Psoas muscle (tissue), 8 donors: Measurements from ENCODE around the gene OR4D1. TPM values are rescaled to one million over a fixed set of nuclear protein-coding genes. Genes with fewer than 3 reads are reported as not detected.
"Not testable (repeated sequence)": the region's sequence is repeated elsewhere in the genome, so short reads cannot be mapped to it uniquely, and the experiment has no call there.

Experiments used
- ATAC-seq, 4 donors: fragments of 200-7000 bp; cut with Tn5 transposase; one replicate each; pipeline ENCODE4 v1.9.1; 2020; ENCODE audit warnings: moderate library complexity in 3 of 4, mild to moderate bottlenecking in 2 of 4
- DNase-seq, 2 donors: peaks; one replicate each; pipeline ENCODE4 v3.0.0-alpha.2; 2020
- H3K27ac ChIP-seq: fragments of 200-600 bp; one replicate; pipeline ENCODE4 v1.8.0; 2022
- H3K27me3 ChIP-seq, 3 donors: fragments of 200-600 bp in 1 of 3; one replicate each; pipeline versions ENCODE4 v1.6.1 to v1.8.0; 2013 to 2022; ENCODE audit warnings: low read length in 2 of 3, mild to moderate bottlenecking in 2 of 3, moderate library complexity in 1 of 3; ENCODE audit not compliant: insufficient read depth in 3 of 3
- H3K36me3 ChIP-seq, 2 donors: fragments of 200-600 bp in 1 of 2; one replicate each; pipeline versions ENCODE4 v1.6.1 to v1.8.0; 2013 to 2022; ENCODE audit warnings: low read depth in 1 of 2, mild to moderate bottlenecking in 1 of 2, moderate library complexity in 1 of 2; ENCODE audit not compliant: insufficient read depth in 1 of 2
- H3K4me1 ChIP-seq: fragments of 200-600 bp; one replicate; pipeline ENCODE4 v1.8.0; 2022
- H3K4me3 ChIP-seq: fragments of 200-600 bp; one replicate; pipeline ENCODE4 v1.8.0; 2022; ENCODE audit warnings: mild to moderate bottlenecking
- H3K9me3 ChIP-seq: fragments of 200-600 bp; one replicate; pipeline ENCODE4 v1.8.0; 2022
- CTCF ChIP-seq: fragments of 200-600 bp; IDR thresholded peaks from one replicate; pipeline ENCODE4 v1.8.0; 2022; ENCODE audit warnings: antibody characterized with exemption
- WGBS, 3 donors: extraction: QIAGEN DNeasy Blood & Tissue Kit; methylation state at CpG; one replicate each; pipeline versions ENCODE4 v1.1.6 to v1.1.7; 2013; 5-methylcytosine and 5-hydroxymethylcytosine counted together
- intact Hi-C, 2 donors: fragments of 100-400 bp; cut with DNase I; formaldehyde crosslinking; loops; one replicate each; pipeline versions ENCODE4 v1.11.0 to v1.14.2; 2022
- long read RNA-seq, 2 donors: library from polyadenylated mRNA; unstranded; transcript quantifications; one replicate each; pipeline ENCODE4 v2.0.0, GENCODE V29; 2021
- polyA plus RNA-seq, 3 donors: library from polyadenylated mRNA; stranded (reverse); fragments of 200-250 nt; gene quantifications; one replicate each; pipeline ENCODE4 v1.2.3, GENCODE V29; 2013
- total RNA-seq, 4 donors: library from RNA; stranded (reverse); fragmentation: NEBNext Ultra II Directional in 2 of 4; extraction: Animal tissue kit (Norgen Biotek cat#: 25700) in 2 of 4; gene quantifications; one replicate each; pipeline versions ENCODE4 v1.2.1 to v1.2.4, GENCODE V29; 2021 to 2023
- donor health status: healthy with polysubstance abuse.
- donor health status: DM: no; HTN: no; CAD: no; lungs with moderate emphysema.
- donor health status: Bipolar disorder and iron deficiency.
- donor health status: healthy.
- donor health status: DM: yes; HTN: yes; CAD: no.
- donor health status: DM: no; HTN: no; CAD: no.
- donor health status: DM: no; HTN: no; CAD: no.
- donor health status: DM: yes; HTN: yes; CAD: no.

The OR4D1 gene
- not detected for total RNA-seq
- polyA plus RNA-seq = under 1 TPM in 2 of 3 donors, not detected in 1; 0.03 TPM
- long read RNA-seq, donor 1 = 0 reads
- long read RNA-seq, donor 2 = 0 reads

- no peak for TF ChIP-seq CTCF
- WGBS, 3 donors = 48 to 60% (median 52%) methylated on average over 1 of the region's 1 CpG
- DNase-seq (no peak), ATAC-seq (no peak)
- Histone ChIP-seq H3K27ac (no peak within 1 kb of the TSS), H3K4me1 (no peaks in the 10 kb centered on the region), H3K9me3 (peaks cover 19% of the 10 kb centered on the region), H3K36me3 (no peaks in the 10 kb centered on the region), H3K4me3 (no peak within 1 kb of the TSS), H3K27me3 (peaks cover 1 to 20% (median 8%) of the 10 kb centered on the region in 3 donors)
- intact Hi-C loops = no loop called here
These were observed at the start of gene OR4D1 for GRCh38 chr17:58147930-58148434. OR4D1 (plus strand) TSS chr17:58148384; CDS start chr17:58155154, 6,770 bp downstream.

GRCh38 chr17:58100506-58100905 lies 47.7 kb upstream of the OR4D1 start:
- Histone ChIP-seq H3K27me3 (no peaks in the 10 kb centered on the region), H3K9me3 (no peaks in the 10 kb centered on the region), H3K27ac (no peak overlapping the region), H3K36me3 (no peaks in the 10 kb centered on the region), H3K4me3 (no peak overlapping the region), H3K4me1 (no peaks in the 10 kb centered on the region)
- intact Hi-C loops = no loop called here
- ATAC-seq (no peak), DNase-seq (no peak)
- no peak for TF ChIP-seq CTCF

GRCh38 chr17:58101898-58102297 lies 46.3 kb upstream of the OR4D1 start:
- H3K4me1 ChIP-seq, ATAC-seq, intact Hi-C loops, DNase-seq, H3K9me3 ChIP-seq, H3K27me3 ChIP-seq, H3K27ac ChIP-seq, H3K36me3 ChIP-seq, H3K4me3 ChIP-seq: not testable (repeated sequence)

GRCh38 chr17:58105093-58105492 lies 43.1 kb upstream of the OR4D1 start:
- intact Hi-C loops = no loop called here
- no peak for TF ChIP-seq CTCF
- WGBS, 3 donors = 93 to 95% (median 95%) methylated on average over 1 of the region's 1 CpG
- H3K4me1 ChIP-seq = no peaks in the 10 kb centered on the region
- ATAC-seq (no peak), DNase-seq (no peak)
- no peaks in the 10 kb centered on the region for H3K36me3 ChIP-seq
- no peaks in the 10 kb centered on the region for H3K9me3 ChIP-seq
- no peak overlapping the region for H3K4me3 ChIP-seq
- no peak overlapping the region for H3K27ac ChIP-seq
- no peaks in the 10 kb centered on the region for H3K27me3 ChIP-seq

- Histone ChIP-seq H3K9me3 (no peaks in the 10 kb centered on the region), H3K27me3 (no peaks in the 10 kb centered on the region), H3K36me3 (no peaks in the 10 kb centered on the region), H3K4me3 (no peak overlapping the region), H3K4me1 (no peaks in the 10 kb centered on the region), H3K27ac (no peak overlapping the region)
- TF ChIP-seq CTCF = no peak
- 33 to 59% (median 34%) methylated on average over 1 of the region's 1 CpG for WGBS, 3 donors
- intact Hi-C loops = no loop called here
- no peak for ATAC-seq
- DNase-seq = no peak
These were observed 40.9 kb upstream of the OR4D1 start for GRCh38 chr17:58107306-58107705.
